HG02970 (cell line): ENCODE measurements around the gene CXCL1.

Experiments used
- ATAC-seq: cut with Tn5 transposase; IDR thresholded peaks from one replicate; pipeline ENCODE4 v1.9.1; 2021; ENCODE audit warnings: mild to moderate bottlenecking, moderate library complexity, moderate number of reproducible peaks; ENCODE audit not compliant: unreplicated experiment, low FRiP score

The CXCL1 gene

DNA sequence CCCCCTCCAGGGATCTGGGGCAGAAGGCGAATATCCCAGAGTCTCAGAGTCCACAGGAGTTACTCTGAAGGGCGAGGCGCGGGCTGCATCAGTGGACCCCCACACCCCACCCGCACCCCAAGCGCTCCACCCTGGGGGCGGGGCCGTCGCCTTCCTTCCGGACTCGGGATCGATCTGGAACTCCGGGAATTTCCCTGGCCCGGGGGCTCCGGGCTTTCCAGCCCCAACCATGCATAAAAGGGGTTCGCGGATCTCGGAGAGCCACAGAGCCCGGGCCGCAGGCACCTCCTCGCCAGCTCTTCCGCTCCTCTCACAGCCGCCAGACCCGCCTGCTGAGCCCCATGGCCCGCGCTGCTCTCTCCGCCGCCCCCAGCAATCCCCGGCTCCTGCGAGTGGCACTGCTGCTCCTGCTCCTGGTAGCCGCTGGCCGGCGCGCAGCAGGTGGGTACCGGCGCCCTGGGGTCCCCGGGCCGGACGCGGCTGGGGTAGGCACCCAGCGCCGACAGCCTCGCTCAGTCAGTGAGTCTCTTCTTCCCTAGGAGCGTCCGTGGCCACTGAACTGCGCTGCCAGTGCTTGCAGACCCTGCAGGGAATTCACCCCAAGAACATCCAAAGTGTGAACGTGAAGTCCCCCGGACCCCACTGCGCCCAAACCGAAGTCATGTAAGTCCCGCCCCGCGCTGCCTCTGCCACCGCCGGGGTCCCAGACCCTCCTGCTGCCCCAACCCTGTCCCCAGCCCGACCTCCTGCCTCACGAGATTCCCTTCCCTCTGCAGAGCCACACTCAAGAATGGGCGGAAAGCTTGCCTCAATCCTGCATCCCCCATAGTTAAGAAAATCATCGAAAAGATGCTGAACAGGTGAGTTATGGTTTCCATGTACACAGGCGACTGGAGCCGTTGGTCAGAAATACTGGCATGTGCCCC lies at the start of gene CXCL1:
CXCL1 (plus strand) TSS at position 264 of the 926 bp plus-strand sequence; CDS start at position 342, 78 bp downstream.
- no peak for ATAC-seq

DNA sequence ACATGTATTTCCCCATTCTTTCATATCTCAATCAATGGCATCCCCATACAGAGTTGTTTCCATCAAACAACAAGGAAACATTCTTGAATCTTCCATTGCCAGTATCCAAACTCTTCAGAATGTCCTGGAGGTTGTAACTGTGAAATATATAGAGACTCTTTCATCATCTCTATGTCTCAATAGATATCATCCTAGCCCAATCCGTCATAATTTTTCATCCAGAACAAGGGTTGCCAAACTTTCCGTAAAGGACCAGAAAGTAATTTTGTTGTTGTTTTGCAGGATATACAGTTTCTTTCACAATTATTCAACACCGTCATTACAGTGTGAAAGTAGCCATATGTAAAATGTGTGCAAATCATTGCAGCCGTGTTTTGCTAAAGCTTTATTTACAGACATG lies 47.9 kb upstream of the CXCL1 start:
- no peak for ATAC-seq

- no peak for ATAC-seq
Observed at GRCh38 chr4:73822389-73822788, 46.8 kb upstream of the CXCL1 start.

DNA sequence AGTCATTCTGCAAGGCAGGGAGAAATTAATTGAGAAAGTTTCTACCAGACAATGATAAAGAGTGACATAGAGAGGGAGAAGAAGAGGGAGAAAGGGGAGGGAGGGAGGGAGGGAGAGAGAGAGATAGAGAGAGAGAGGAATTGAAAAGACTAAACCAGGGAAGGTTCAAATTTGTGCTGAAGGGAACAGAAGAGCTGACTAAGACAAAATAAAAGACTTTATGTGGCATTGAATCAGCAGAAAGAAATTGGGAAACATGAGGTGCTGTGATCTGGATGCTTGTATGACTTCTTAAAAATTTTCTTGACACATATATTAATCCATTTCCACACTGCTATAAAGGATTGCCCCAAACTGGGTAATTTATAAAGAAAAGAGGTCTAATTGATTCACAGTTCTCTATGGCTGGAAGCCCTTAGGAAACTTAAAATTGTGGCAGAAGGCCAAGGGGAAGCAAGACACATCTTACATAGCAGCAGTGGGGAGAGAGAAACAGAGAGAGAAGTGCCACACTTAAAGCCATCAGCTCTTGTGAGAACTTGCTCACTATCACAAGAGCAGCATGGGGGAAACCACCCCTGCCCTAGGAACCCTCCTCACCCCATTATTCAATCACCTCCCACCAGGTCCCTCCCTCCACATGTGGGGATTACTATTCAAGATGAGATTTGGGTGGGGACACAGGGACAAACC lies 46.2 kb upstream of the CXCL1 start:
- no peak for ATAC-seq

DNA sequence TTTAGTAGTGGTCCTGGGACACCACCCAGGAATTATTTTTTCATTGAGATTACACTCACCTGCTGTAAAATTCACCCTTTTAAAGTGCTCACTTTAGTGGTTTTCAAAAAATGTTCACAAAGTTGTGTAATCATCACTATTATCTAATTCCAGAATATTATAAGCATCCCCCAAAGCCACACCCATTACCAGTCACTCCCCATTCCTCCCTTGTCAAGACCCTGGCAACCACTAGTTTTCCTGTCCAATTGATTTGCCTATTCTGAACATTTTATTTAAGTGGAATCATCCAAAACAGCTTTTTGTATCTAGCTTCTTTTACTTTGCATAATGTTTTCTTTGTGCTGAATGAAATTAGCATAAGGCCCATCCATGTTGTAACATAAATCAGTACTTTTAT lies 45.4 kb upstream of the CXCL1 start:
- ATAC-seq = no peak

DNA sequence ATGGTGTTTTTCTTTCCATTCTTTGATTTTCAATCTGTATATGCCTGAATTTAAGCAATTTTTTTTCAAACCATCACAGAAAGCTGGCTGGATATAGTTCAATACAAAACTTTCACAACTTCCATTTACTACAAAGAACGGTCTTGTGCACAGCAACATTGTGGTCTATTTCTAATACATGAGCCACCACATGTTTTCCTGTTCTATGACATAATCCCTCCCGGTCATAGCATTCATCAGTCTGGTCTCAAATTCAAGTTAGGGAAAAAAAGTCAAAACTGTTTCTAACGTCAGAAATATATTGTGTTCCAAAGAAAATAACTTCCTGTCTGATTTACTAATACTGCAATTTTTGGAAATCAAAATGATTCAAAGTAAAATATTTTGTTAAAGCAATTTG lies 40.2 kb upstream of the CXCL1 start:
- ATAC-seq = no peak

- no peak for ATAC-seq
Observed at GRCh38 chr4:73831569-73831968, 37.6 kb upstream of the CXCL1 start.

DNA sequence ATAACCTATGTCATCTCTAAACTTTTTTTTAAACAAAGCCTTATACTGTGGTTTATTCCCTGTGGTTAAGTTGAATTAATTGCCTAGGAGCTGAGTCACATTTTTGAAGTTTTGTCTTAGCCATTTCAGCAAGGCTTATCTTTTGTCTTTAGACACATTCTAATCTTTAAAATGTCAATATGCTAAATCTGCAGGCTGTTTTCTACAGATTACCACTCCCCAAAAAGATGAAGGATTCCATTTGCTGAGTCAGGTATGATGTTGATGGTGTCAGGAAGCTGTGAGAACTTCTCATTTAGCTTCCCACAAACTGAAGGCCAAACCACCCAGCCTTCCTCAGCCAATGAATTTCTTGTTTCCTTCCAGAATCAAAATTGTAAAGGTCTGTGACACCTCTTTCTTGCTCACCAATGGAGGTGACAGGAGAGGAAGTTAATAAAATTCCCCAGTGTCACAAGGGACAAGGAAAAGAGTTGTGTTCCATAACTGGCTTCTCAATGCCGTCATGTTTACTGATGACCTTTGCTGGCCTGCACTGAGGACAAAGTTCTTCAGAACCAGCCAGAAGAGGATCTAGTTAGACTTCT lies 36.4 kb upstream of the CXCL1 start:
- ATAC-seq = no peak

- no peak for ATAC-seq
Observed at GRCh38 chr4:73836373-73837279, 32.6 kb upstream of the CXCL1 start, which contains the start of gene CXCL6. Gene CXCL6 (plus strand): TSS chr4:73836678. CDS start chr4:73836751, 73 bp downstream.

DNA sequence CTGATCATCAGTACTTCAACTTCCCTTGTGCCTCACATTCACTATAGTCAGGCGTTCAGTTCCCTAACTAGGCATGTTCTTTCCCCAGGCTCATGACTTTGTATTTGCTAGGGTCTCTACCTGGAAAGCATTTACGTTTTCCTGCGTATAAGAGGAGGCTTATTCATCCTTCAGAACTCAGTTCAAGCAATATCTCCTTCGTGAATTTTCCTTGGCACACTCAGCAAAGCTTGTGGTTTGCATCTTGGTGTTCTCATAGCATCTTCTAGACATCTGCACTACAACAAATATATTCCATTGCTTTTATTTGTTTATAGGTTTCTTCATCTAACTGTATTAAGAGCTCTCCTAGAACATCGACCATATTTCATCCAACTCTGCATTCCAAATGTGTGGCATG lies 30.1 kb upstream of the CXCL1 start:
- ATAC-seq = no peak

DNA sequence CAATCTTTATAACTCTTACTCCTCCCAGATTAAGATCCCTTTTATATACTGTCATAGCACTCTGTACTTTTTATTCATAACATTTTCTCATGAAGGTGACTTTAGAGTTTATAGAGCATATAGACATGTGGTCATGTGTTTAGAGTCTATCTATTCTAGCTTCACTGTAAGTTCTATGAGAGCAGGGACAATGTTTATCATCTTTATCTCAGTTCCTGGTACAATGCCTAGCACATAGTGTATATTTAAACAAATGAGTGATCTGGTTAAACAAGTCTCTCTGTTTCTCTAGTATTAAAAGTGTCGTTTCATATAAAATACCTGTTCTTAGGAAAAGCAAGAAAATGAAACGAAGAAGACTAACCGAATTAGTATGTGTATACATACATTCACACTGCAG lies 29.5 kb upstream of the CXCL1 start:
- no peak for ATAC-seq

DNA sequence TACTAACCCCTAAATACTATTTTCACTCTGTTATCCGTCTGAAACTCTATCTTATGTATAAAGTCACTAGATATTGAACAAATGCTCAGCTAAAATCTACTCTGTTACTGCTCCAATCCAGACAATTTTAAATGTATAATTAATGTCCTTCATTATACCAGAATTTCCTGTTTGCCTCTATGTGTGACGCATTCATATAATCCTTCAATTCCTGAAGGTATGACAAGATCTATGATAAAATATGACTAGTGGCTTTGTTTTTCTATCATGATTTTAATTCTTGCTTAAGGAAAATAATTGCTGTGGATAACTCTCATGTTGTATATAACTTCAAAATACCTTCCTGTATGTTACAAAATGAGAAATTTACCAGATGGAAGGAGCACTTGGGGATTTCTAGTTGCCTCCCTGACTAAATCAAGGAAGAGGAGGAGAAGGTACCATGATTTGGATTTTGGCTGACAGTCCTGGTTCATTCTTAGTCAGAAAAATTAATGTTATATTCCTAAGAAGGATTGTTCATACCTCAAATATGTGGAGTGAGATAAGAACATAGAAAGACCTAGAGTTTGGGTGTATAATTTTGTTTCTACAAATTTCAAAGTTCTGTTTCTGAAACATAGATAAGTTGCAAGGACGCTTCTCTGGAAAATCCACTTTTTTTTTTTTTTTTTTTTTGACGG lies 27.8 kb upstream of the CXCL1 start:
- no peak for ATAC-seq

DNA sequence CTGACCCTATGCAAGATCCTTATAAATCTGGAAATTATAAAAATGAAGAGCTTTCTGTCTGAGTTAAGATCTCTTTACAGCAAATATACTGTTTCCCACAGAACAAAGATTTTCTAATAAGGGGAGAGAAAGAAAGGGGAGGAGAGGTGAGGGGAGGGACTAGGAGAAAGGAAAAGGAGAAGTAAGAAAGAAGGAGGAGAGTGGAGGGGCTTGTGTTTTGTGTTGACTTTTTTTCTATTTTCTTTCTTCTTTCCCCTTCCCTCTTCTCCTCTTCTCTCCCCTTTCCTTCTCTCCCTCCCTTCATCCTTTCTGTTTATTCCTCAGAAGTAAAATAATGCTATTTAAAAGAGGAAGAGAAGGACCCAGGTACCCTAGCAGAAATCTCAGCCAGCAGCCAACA lies 26.5 kb upstream of the CXCL1 start:
- ATAC-seq = no peak

GRCh38 chr4:73843369-73843768 lies 25.8 kb upstream of the CXCL1 start:
- no peak for ATAC-seq

DNA sequence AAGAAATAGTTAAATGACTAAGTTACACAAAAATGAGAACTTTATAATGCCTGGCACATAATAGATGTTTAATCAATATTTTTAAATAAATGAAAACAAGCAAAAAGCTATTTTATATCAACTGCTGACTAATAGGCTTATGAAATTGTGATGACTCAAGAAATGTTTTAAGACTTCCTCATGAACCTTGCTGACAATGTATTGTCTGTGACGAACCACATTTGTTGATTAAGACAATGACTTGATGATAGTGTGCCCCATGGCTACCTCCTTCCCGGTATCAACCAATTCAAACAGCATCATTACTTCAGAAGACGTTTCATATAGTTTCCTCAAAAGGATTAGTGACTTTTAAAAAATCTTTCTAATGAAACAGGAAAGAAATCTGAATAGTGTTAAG lies 24.8 kb upstream of the CXCL1 start:
- ATAC-seq = no peak

DNA sequence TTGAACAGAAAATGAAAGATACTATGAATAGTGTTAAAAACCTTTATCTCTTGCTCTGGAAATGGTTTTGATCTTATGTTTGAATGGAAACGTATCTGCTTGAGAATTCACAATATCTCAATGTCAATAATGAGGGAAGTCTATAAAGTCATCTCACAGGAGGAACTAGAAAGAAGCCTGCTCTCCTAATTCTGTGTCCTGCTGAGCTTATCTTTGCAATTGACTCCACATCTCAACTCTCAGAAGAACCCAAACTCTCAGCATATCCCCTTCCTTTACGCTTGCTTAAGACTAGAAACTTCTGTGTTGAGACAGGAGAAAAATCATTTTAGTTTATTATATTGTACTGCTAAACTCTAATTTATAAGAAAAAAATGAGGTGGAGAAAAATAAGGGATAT lies 24.4 kb upstream of the CXCL1 start:
- no peak for ATAC-seq

GRCh38 chr4:73847526-73848182 lies 21.5 kb upstream of the CXCL1 start:
- no peak for ATAC-seq

DNA sequence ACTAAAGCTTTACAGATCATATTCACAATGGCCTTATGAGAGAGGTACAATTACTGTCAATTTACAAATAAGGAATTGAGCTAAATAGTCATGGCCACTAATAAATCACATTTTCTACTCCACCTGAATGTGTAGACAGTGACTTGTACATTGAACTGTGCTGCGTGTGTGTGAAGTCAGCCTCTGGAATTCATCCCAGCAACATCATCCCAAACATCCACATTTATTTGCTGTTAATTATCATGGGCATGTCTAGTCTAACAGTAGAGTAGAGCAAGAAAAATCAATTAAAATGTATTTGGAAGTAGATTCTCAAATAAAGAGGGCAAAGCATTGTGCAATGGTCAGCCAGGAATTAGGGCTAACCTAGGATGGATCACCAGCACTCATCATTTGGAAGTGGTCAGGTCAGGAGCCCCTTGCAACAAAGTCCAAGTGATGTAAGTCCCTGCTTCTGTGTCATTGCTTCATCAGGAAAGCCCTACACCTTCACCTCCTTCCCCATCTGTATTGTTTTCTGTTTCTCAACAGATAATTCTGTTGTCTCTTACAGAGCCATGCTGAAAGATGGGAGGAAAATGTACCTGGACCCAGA lies 20.9 kb upstream of the CXCL1 start:
- ATAC-seq = no peak
